Endothelial cell of umbilical vein (primary cell): Measurements from ENCODE around the gene PPARD.

ENCODE experiments used
- CTCF ChIP-seq, 2 donors: IDR thresholded peaks; 1 replicate in 1 of 2; 2 replicates in 1 of 2; pipeline ENCODE4 v1.5.1; 2011; ENCODE audit warnings: low read length in 2 of 2, mild to moderate bottlenecking in 2 of 2, moderate library complexity in 2 of 2, control low read depth in 1 of 2, inconsistent platforms in 1 of 2, low read depth in 1 of 2; ENCODE audit not compliant: insufficient read depth in 1 of 2; ENCODE audit errors: extremely low read depth in 1 of 2
- EZH2 ChIP-seq: IDR thresholded peaks from 2 replicates; pipeline ENCODE4 v1.6.1; 2012; ENCODE audit warnings: borderline replicate concordance, low read depth, mild to moderate bottlenecking, moderate library complexity, low read length, inconsistent platforms; ENCODE audit not compliant: severe bottlenecking
- FOS ChIP-seq: IDR thresholded peaks from 2 replicates; pipeline ENCODE4 v1.6.1; 2011; ENCODE audit warnings: mild to moderate bottlenecking, low read length, moderate library complexity, borderline replicate concordance; ENCODE audit not compliant: insufficient read depth
- JUN ChIP-seq: IDR thresholded peaks from 2 replicates; pipeline ENCODE4 v1.6.1; 2011; ENCODE audit warnings: borderline replicate concordance, low read depth; ENCODE audit not compliant: insufficient read length, insufficient read depth
- MAX ChIP-seq: IDR thresholded peaks from 2 replicates; pipeline ENCODE4 v1.6.1; 2011; ENCODE audit not compliant: insufficient read depth, insufficient read length
- POLR2A ChIP-seq: IDR thresholded peaks from 2 replicates; pipeline ENCODE4 v1.6.1; 2012; ENCODE audit warnings: low read depth, mild to moderate bottlenecking, control low read depth, low read length
- POLR2AphosphoS5 ChIP-seq: IDR thresholded peaks from 2 replicates; pipeline ENCODE4 v1.6.1; 2012; ENCODE audit warnings: low read depth, mild to moderate bottlenecking, control low read depth, low read length, moderate library complexity; ENCODE audit not compliant: insufficient read depth

- TF ChIP-seq CTCF (IDR thresholded peaks at IDR 0.05; ENCODE audit: extremely low read depth in 1 of 2, insufficient read depth in 1 of 2, low read depth in 1 of 2, low read length in 2 of 2) (no peak), POLR2A (no peak), POLR2AphosphoS5 (no peak), MAX (no peak), JUN (no peak), FOS (no peak), EZH2 (no peak)
These were observed 58.5 kb downstream of the PPARD start for GRCh38 chr6:35400901-35401311.
